ENCODE measurements around the gene FBXO10.

DNA sequence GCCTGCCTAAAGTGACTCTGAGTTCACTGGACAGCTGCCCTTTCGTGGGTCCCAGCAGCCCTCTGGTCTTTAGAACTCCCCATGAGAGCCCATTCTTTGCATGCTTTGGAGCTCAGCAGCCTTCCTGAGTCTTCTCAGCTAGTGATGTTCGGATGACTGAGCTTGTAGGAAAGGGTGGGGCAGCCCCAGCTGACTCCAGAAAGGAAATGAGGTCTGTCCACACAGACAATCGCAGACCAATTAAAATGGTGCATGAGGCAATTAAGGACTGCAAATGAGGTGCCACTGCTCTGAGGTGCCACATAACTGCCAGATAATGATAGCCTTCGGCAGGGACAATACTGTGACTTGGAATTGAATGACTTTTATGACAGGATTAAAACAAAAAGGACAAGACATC is 41.7 kb upstream of the FBXO10 start:
- TF ChIP-seq, protein P1, sequence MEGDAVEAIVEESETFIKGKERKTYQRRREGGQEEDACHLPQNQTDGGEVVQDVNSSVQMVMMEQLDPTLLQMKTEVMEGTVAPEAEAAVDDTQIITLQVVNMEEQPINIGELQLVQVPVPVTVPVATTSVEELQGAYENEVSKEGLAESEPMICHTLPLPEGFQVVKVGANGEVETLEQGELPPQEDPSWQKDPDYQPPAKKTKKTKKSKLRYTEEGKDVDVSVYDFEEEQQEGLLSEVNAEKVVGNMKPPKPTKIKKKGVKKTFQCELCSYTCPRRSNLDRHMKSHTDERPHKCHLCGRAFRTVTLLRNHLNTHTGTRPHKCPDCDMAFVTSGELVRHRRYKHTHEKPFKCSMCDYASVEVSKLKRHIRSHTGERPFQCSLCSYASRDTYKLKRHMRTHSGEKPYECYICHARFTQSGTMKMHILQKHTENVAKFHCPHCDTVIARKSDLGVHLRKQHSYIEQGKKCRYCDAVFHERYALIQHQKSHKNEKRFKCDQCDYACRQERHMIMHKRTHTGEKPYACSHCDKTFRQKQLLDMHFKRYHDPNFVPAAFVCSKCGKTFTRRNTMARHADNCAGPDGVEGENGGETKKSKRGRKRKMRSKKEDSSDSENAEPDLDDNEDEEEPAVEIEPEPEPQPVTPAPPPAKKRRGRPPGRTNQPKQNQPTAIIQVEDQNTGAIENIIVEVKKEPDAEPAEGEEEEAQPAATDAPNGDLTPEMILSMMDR (conservative IDR thresholded peaks at IDR 0.05 in 1 of 2, IDR thresholded peaks at IDR 0.05 in 1 of 2; ENCODE audit: low read depth in 1 of 2, low read length in 2 of 2) = no peak
- no peak for TF ChIP-seq EZH2 (IDR thresholded peaks at IDR 0.05; ENCODE audit: low read length, missing control alignments)

Data from fibroblast of lung (primary cell).